ENCODE measurements around the gene HIPK2. TPM values are rescaled to one million over a fixed set of nuclear protein-coding genes. Genes with fewer than 3 reads are reported as not detected.
"Not testable (repeated sequence)": the region's sequence is repeated elsewhere in the genome, so short reads cannot be mapped to it uniquely, and the experiment has no call there.

HIPK2 gene
- total and polyA plus RNA-seq, 2 experiments from 2014 or later: 18.2 to 22.9 TPM

DNA sequence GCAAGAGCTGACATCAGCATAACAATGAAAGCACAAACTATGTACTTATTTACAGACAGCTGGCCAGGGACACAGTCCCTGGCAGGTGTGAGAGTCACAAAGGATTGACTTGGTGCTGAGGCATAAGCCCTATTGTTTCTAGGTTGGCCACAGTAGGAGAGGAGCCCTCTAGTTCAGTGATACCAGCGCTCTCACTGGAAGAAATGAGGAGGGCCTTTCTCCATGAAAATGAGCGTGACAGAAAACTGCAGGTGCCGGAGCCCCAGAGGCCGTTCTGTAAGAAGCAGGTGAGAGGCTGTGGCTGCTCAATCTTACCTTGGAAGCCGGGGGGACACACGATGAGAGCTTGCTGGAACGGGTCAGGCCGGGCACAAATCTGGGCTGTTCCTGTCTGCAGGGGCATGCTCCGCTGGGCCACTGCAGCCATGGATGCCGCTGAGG lies 163.8 kb downstream of the HIPK2 start:
- no peak for TF ChIP-seq EZH2 (IDR thresholded peaks at IDR 0.05; ENCODE audit: borderline replicate concordance)
- TF ChIP-seq, protein P1, sequence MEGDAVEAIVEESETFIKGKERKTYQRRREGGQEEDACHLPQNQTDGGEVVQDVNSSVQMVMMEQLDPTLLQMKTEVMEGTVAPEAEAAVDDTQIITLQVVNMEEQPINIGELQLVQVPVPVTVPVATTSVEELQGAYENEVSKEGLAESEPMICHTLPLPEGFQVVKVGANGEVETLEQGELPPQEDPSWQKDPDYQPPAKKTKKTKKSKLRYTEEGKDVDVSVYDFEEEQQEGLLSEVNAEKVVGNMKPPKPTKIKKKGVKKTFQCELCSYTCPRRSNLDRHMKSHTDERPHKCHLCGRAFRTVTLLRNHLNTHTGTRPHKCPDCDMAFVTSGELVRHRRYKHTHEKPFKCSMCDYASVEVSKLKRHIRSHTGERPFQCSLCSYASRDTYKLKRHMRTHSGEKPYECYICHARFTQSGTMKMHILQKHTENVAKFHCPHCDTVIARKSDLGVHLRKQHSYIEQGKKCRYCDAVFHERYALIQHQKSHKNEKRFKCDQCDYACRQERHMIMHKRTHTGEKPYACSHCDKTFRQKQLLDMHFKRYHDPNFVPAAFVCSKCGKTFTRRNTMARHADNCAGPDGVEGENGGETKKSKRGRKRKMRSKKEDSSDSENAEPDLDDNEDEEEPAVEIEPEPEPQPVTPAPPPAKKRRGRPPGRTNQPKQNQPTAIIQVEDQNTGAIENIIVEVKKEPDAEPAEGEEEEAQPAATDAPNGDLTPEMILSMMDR (IDR thresholded peaks at IDR 0.05; ENCODE audit: poor library complexity): no peak
- TF ChIP-seq EZH2phosphoT487 (IDR thresholded peaks at IDR 0.05; ENCODE audit: low read depth, severe bottlenecking, unreplicated experiment): no peak
- H3K9me2 ChIP-seq (replicated peaks; ENCODE audit: insufficient read depth): no peaks in the 10 kb centered on the region
- no peak overlapping the region for H3K4me2 ChIP-seq
- no peaks in the 10 kb centered on the region for H3K4me1 ChIP-seq (ENCODE audit: insufficient read depth)
- H3K27ac ChIP-seq: no peak overlapping the region
- DNase-seq (ENCODE audit: low spot score): no peak
- H4K20me1 ChIP-seq (ENCODE audit: insufficient read depth, poor library complexity, severe bottlenecking): no peaks in the 10 kb centered on the region
- no peaks in the 10 kb centered on the region for H3K79me2 ChIP-seq
- no peak overlapping the region for H2AFZ ChIP-seq
- no peak overlapping the region for H3K4me3 ChIP-seq
- H3K27me3 ChIP-seq: no peaks in the 10 kb centered on the region
- no peaks in the 10 kb centered on the region for H3K36me3 ChIP-seq (replicated peaks; ENCODE audit: insufficient read depth, low read depth)
- WGBS (ENCODE audit: low lambda C conversion rate, missing lambda C conversion rate): 86% methylated on average over 10 of the region's 10 CpGs
- no peaks in the 10 kb centered on the region for H3K9me3 ChIP-seq (ENCODE audit: low read depth)

DNA sequence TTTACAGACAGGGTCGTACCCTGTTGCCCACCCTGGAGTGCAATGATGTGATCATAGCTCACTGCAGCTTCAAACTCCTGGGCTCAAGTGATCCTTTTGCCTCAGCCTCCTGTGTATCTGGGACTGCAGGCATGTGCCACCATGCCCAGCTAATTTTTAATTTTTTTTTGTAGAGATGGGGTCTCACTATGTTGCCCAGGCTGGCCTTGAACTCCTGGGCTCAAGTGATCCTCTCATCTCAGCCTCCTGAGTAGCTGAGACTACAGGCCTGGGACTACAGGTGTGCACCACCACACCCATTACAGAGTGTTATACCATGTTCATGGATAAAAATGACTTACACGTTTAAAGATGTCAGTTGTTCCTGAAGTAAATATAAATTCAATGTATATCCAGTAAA lies 166.2 kb downstream of the HIPK2 start:
- not testable (repeated sequence) for H4K20me1 ChIP-seq (ENCODE audit: insufficient read depth, poor library complexity, severe bottlenecking); H3K27me3 ChIP-seq; H3K4me1 ChIP-seq (ENCODE audit: insufficient read depth); H3K4me3 ChIP-seq; H3K79me2 ChIP-seq; H2AFZ ChIP-seq; H3K36me3 ChIP-seq (replicated peaks; ENCODE audit: insufficient read depth, low read depth); H3K9me3 ChIP-seq (ENCODE audit: low read depth); H3K4me2 ChIP-seq; H3K27ac ChIP-seq; DNase-seq (ENCODE audit: low spot score); H3K9me2 ChIP-seq (replicated peaks; ENCODE audit: insufficient read depth)
- WGBS (ENCODE audit: low lambda C conversion rate, missing lambda C conversion rate): 98% methylated on average over 2 of the region's 2 CpGs

DNA sequence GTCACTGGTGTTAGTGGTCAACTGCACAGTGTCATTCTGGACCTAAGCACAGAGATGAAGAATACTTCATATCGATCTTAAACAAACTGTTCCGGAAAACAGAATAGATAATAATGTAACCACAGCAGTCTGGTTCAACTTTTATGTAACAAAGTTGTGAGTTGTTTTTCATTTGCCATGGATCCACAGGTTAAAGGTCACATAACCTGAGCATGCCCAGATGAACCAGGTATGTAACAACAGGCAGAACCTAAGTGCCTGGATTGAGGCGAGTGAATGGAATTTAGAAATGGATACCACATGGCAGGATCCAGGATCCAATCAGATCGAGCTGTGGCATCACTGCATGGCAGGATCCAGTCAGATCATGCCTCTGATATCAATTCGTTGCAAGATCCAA lies 167.2 kb downstream of the HIPK2 start:
- no peak overlapping the region for H2AFZ ChIP-seq
- H3K27ac ChIP-seq: no peak overlapping the region
- no peaks in the 10 kb centered on the region for H3K9me2 ChIP-seq (replicated peaks; ENCODE audit: insufficient read depth)
- no peaks in the 10 kb centered on the region for H3K4me1 ChIP-seq (ENCODE audit: insufficient read depth)
- H3K36me3 ChIP-seq (replicated peaks; ENCODE audit: insufficient read depth, low read depth): no peaks in the 10 kb centered on the region
- 93% methylated on average over 5 of the region's 5 CpGs for WGBS (ENCODE audit: low lambda C conversion rate, missing lambda C conversion rate)
- H3K4me2 ChIP-seq: no peak overlapping the region
- no peaks in the 10 kb centered on the region for H4K20me1 ChIP-seq (ENCODE audit: insufficient read depth, poor library complexity, severe bottlenecking)
- TF ChIP-seq EZH2phosphoT487 (IDR thresholded peaks at IDR 0.05; ENCODE audit: low read depth, severe bottlenecking, unreplicated experiment) (no peak), EZH2 (IDR thresholded peaks at IDR 0.05; ENCODE audit: borderline replicate concordance) (no peak)
- TF ChIP-seq, protein P1 (IDR thresholded peaks at IDR 0.05; ENCODE audit: poor library complexity): no peak
- H3K79me2 ChIP-seq: no peaks in the 10 kb centered on the region
- no peaks in the 10 kb centered on the region for H3K9me3 ChIP-seq (ENCODE audit: low read depth)
- no peak for DNase-seq (ENCODE audit: low spot score)
- no peaks in the 10 kb centered on the region for H3K27me3 ChIP-seq
- no peak overlapping the region for H3K4me3 ChIP-seq

DNA sequence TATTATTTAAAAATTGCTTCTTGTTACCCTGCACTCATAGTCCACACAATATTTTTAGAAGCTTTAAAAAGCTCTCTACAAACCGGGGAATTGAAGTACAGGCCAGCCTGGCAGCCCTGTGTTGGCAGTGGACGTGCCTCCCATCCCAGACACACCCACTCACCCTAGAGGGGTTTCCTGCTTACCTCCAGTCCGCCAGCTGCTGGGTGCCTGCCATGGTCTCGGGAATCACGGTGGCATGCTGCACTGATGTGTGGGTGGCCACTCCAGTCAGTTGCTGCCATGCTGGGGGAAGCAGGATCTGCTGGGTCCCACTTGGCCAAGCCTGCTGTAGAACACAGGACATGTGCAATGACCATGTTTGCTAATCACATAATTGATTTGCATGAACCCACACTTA lies 173.9 kb downstream of the HIPK2 start:
- H3K9me3 ChIP-seq (ENCODE audit: low read depth): no peaks in the 10 kb centered on the region
- H3K4me3 ChIP-seq: no peak overlapping the region
- no peak for DNase-seq (ENCODE audit: low spot score)
- H3K4me2 ChIP-seq: no peak overlapping the region
- H3K79me2 ChIP-seq: no peaks in the 10 kb centered on the region
- H4K20me1 ChIP-seq (ENCODE audit: insufficient read depth, poor library complexity, severe bottlenecking): no peaks in the 10 kb centered on the region
- H3K36me3 ChIP-seq (replicated peaks; ENCODE audit: insufficient read depth, low read depth): no peaks in the 10 kb centered on the region
- no peaks in the 10 kb centered on the region for H3K4me1 ChIP-seq (ENCODE audit: insufficient read depth)
- 87% methylated on average over 5 of the region's 5 CpGs for WGBS (ENCODE audit: low lambda C conversion rate, missing lambda C conversion rate)
- H3K27ac ChIP-seq: no peak overlapping the region
- no peak for TF ChIP-seq EZH2phosphoT487 (IDR thresholded peaks at IDR 0.05; ENCODE audit: low read depth, severe bottlenecking, unreplicated experiment)
- TF ChIP-seq EZH2 (IDR thresholded peaks at IDR 0.05; ENCODE audit: borderline replicate concordance): no peak
- TF ChIP-seq, protein P1 (IDR thresholded peaks at IDR 0.05; ENCODE audit: poor library complexity): no peak
- no peaks in the 10 kb centered on the region for H3K9me2 ChIP-seq (replicated peaks; ENCODE audit: insufficient read depth)
- H2AFZ ChIP-seq: no peak overlapping the region
- H3K27me3 ChIP-seq: no peaks in the 10 kb centered on the region

All from hepatocyte (in vitro differentiated cells).